HG03159 (cell line): ENCODE results near the gene ITIH3.
A peak's percentile ranks its signal among the peaks of the same experiment; 100 is the strongest.

Source experiments
- ATAC-seq: cut with Tn5 transposase; IDR thresholded peaks from one replicate; pipeline ENCODE4 v1.9.1; 2021; ENCODE audit warnings: mild to moderate bottlenecking, moderate library complexity; ENCODE audit not compliant: unreplicated experiment

Gene ITIH3

GRCh38 chr3:52779011-52779836 is 15.4 kb upstream of the ITIH3 start:
- peak; percentile 64 for ATAC-seq

GRCh38 chr3:52779837-52780585 is 14.6 kb upstream of the ITIH3 start:
- ATAC-seq, result no peak

GRCh38 chr3:52781741-52782140 is 12.9 kb upstream of the ITIH3 start:
- no peak for ATAC-seq

GRCh38 chr3:52782412-52783210 is 12.0 kb upstream of the ITIH3 start:
- ATAC-seq, result no peak

GRCh38 chr3:52783211-52783555 is 11.4 kb upstream of the ITIH3 start:
- no peak for ATAC-seq

GRCh38 chr3:52784021-52784621 is 10.5 kb upstream of the ITIH3 start:
- ATAC-seq, result no peak

- no peak for ATAC-seq
These were observed 9.5 kb upstream of the ITIH3 start for GRCh38 chr3:52784931-52785590.

- no peak for ATAC-seq
These were observed 8.0 kb upstream of the ITIH3 start for GRCh38 chr3:52786330-52787215.

- no peak for ATAC-seq
These were observed 7.3 kb upstream of the ITIH3 start for GRCh38 chr3:52787246-52787645.

- no peak for ATAC-seq
These were observed 6.6 kb upstream of the ITIH3 start for GRCh38 chr3:52787672-52788625.

- ATAC-seq, result no peak
These were observed 5.5 kb upstream of the ITIH3 start for GRCh38 chr3:52788890-52789745.

GRCh38 chr3:52789746-52790040 is 4.9 kb upstream of the ITIH3 start:
- no peak for ATAC-seq

GRCh38 chr3:52790337-52790736 is 4.3 kb upstream of the ITIH3 start:
- no peak for ATAC-seq

GRCh38 chr3:52790741-52791140 is 3.9 kb upstream of the ITIH3 start:
- ATAC-seq, result no peak

GRCh38 chr3:52791366-52791765 is 3.2 kb upstream of the ITIH3 start:
- ATAC-seq, result no peak

GRCh38 chr3:52791928-52792327 is 2.7 kb upstream of the ITIH3 start:
- ATAC-seq, result no peak

GRCh38 chr3:52792413-52792812 is 2.2 kb upstream of the ITIH3 start:
- no peak for ATAC-seq
